H9 (cell line): ENCODE data around the gene KMT2C. TPM values are rescaled to one million over a fixed set of nuclear protein-coding genes. Genes with fewer than 3 reads are reported as not detected.
"Not testable (repeated sequence)": the region's sequence is repeated elsewhere in the genome, so short reads cannot be mapped to it uniquely, and the experiment has no call there.

Experiments used
- DNase-seq: peaks from one replicate; pipeline ENCODE4 v3.0.0-alpha.2; 2017
- H2AFZ ChIP-seq: one replicate; pipeline ENCODE4 v1.6.1; 2013; ENCODE audit warnings: mild to moderate bottlenecking, low read length, control low read depth, moderate library complexity
- H2AK5ac ChIP-seq: 2 replicates; pipeline ENCODE4 v1.6.1; 2013; ENCODE audit warnings: low read length, control low read depth, mixed read lengths; ENCODE audit not compliant: insufficient read length
- H2BK120ac ChIP-seq: one replicate; pipeline ENCODE4 v1.6.1; 2013; ENCODE audit warnings: low read depth, mild to moderate bottlenecking, low read length, control low read depth, inconsistent platforms; ENCODE audit not compliant: poor library complexity, severe bottlenecking
- H2BK12ac ChIP-seq: 2 replicates; pipeline ENCODE4 v1.6.1; 2013; ENCODE audit warnings: low read length, control low read depth, mixed read lengths, low read depth; ENCODE audit not compliant: insufficient read length
- H2BK15ac ChIP-seq: 2 replicates; pipeline ENCODE4 v1.6.1; 2013; ENCODE audit warnings: low read depth, low read length, control low read depth
- H2BK20ac ChIP-seq: one replicate; pipeline ENCODE4 v1.6.1; 2013; ENCODE audit warnings: low read depth, mild to moderate bottlenecking, low read length, control low read depth, inconsistent platforms; ENCODE audit not compliant: poor library complexity, severe bottlenecking
- H2BK5ac ChIP-seq: 2 replicates; pipeline ENCODE4 v1.6.1; 2013; ENCODE audit warnings: low read length, control low read depth, mixed read lengths; ENCODE audit not compliant: insufficient read length
- H3K14ac ChIP-seq: 2 replicates; pipeline ENCODE4 v1.6.1; 2013; ENCODE audit warnings: low read length, control low read depth; ENCODE audit not compliant: insufficient read depth
- H3K18ac ChIP-seq: 2 replicates; pipeline ENCODE4 v1.6.1; 2013; ENCODE audit warnings: low read depth, mild to moderate bottlenecking, mixed read lengths, low read length, control low read depth; ENCODE audit not compliant: insufficient read length
- H3K23ac ChIP-seq: 2 replicates; pipeline ENCODE4 v1.6.1; 2013; ENCODE audit warnings: low read length, control low read depth, mixed read lengths, low read depth; ENCODE audit not compliant: insufficient read length
- H3K23me2 ChIP-seq: 2 replicates; pipeline ENCODE4 v1.6.1; 2013; ENCODE audit warnings: low read depth, mild to moderate bottlenecking, mixed read lengths, low read length, control low read depth; ENCODE audit not compliant: insufficient read length, poor library complexity, severe bottlenecking
- H3K27ac ChIP-seq: 2 replicates; pipeline ENCODE4 v1.5.1; 2013; ENCODE audit warnings: low read length, control low read depth, mixed read lengths, low read depth; ENCODE audit not compliant: insufficient read length
- H3K27me3 ChIP-seq: 2 replicates; pipeline ENCODE4 v1.6.1; 2013; ENCODE audit warnings: low read length, control low read depth, inconsistent platforms; ENCODE audit not compliant: insufficient read depth
- H3K4ac ChIP-seq: 2 replicates; pipeline ENCODE4 v1.6.1; 2013; ENCODE audit warnings: low read depth, mild to moderate bottlenecking, control low read depth, inconsistent platforms, low read length, moderate library complexity
- H3K4me1 ChIP-seq: 2 replicates; pipeline ENCODE4 v1.6.1; 2013; ENCODE audit warnings: low read length, control low read depth, inconsistent platforms; ENCODE audit not compliant: insufficient read depth
- H3K4me2 ChIP-seq: 2 replicates; pipeline ENCODE4 v1.6.1; 2013; ENCODE audit warnings: low read length, control low read depth, mixed read lengths; ENCODE audit not compliant: insufficient read length, insufficient read depth
- H3K56ac ChIP-seq: 2 replicates; pipeline ENCODE4 v1.6.1; 2013; ENCODE audit warnings: low read depth, mild to moderate bottlenecking, mixed read lengths, low read length, control low read depth; ENCODE audit not compliant: insufficient read length
- H3K79me1 ChIP-seq: 2 replicates; pipeline ENCODE4 v1.6.1; 2013; ENCODE audit warnings: low read depth, mild to moderate bottlenecking, moderate library complexity, low read length, control low read depth, inconsistent platforms; ENCODE audit not compliant: insufficient read depth, poor library complexity, severe bottlenecking
- H3K79me2 ChIP-seq: 2 replicates; pipeline ENCODE4 v1.6.1; 2013; ENCODE audit warnings: low read length, control low read depth, inconsistent platforms; ENCODE audit not compliant: insufficient read depth
- H3K9ac ChIP-seq: 2 replicates; pipeline ENCODE4 v1.6.1; 2013; ENCODE audit warnings: low read length, control low read depth, mixed read lengths; ENCODE audit not compliant: insufficient read length; ENCODE audit errors: extremely low read depth
- H3K9me3 ChIP-seq: one replicate; pipeline ENCODE4 v1.6.1; 2013; ENCODE audit warnings: low read depth, low read length, inconsistent platforms; ENCODE audit not compliant: control insufficient read depth
- H3T11ph ChIP-seq: one replicate; pipeline ENCODE4 v1.6.1; 2013; ENCODE audit warnings: mild to moderate bottlenecking, low read length, control low read depth, inconsistent platforms
- H4K20me1 ChIP-seq: one replicate; pipeline ENCODE4 v1.6.1; 2013; ENCODE audit not compliant: control insufficient read depth, insufficient read length, insufficient read depth
- H4K5ac ChIP-seq: 2 replicates; pipeline ENCODE4 v1.6.1; 2013; ENCODE audit warnings: low read depth, mild to moderate bottlenecking, mixed read lengths, low read length, control low read depth; ENCODE audit not compliant: insufficient read length
- H4K8ac ChIP-seq: replicated peaks from 2 replicates; pipeline ENCODE4 v1.6.1; 2013; ENCODE audit warnings: low read length, control low read depth, mixed read lengths, low read depth; ENCODE audit not compliant: insufficient read length
- H4K91ac ChIP-seq: 2 replicates; pipeline ENCODE4 v1.6.1; 2013; ENCODE audit warnings: low read depth, mild to moderate bottlenecking, moderate library complexity, mixed read lengths, low read length, control low read depth; ENCODE audit not compliant: insufficient read length
- H3K27ac Mint-ChIP-seq, 3 experiments: 2 replicates in 2 of 3; 3 replicates in 1 of 3; pipeline ENCODE4 v1.8.0; 2020 to 2021; ENCODE audit warnings: mixed read lengths in 3 of 3, mild to moderate bottlenecking in 1 of 3, moderate library complexity in 1 of 3
- H3K27me3 Mint-ChIP-seq: 2 replicates; pipeline ENCODE4 v1.8.0; 2021; ENCODE audit warnings: low read depth, mild to moderate bottlenecking, moderate library complexity, mixed read lengths
- H3K36me3 Mint-ChIP-seq, 3 experiments: 2 replicates in 2 of 3; 3 replicates in 1 of 3; pipeline ENCODE4 v1.8.0; 2020 to 2021; ENCODE audit warnings: low read depth in 3 of 3, mixed read lengths in 3 of 3; ENCODE audit not compliant: insufficient read depth in 1 of 3
- H3K4me1 Mint-ChIP-seq, 2 experiments: 2 replicates each; pipeline ENCODE4 v1.8.0; 2020; ENCODE audit warnings: mixed read lengths in 2 of 2
- H3K4me3 Mint-ChIP-seq, 2 experiments: 2 replicates in 1 of 2; 3 replicates in 1 of 2; pipeline ENCODE4 v1.8.0; 2020 to 2021; ENCODE audit warnings: mild to moderate bottlenecking in 2 of 2, mixed read lengths in 2 of 2, moderate library complexity in 1 of 2
- H3K9me3 Mint-ChIP-seq, 2 experiments: 2 replicates in 1 of 2; 3 replicates in 1 of 2; pipeline ENCODE4 v1.8.0; 2020; ENCODE audit warnings: mild to moderate bottlenecking in 2 of 2, mixed read lengths in 2 of 2, moderate library complexity in 1 of 2
- WGBS: extraction: QIAGEN DNeasy Blood & Tissue Kit; methylation state at CpG from one replicate; pipeline ENCODE4 v1.1.7; 2013; ENCODE audit warnings: missing lambda C conversion rate, low lambda C conversion rate, mixed read lengths; ENCODE audit not compliant: insufficient read length; ENCODE audit errors: extremely low coverage; 5-methylcytosine and 5-hydroxymethylcytosine counted together
- total RNA-seq: library from RNA; stranded (reverse); gene quantifications from 2 replicates; pipeline ENCODE4 v1.2.1, GENCODE V29; 2021
- TF ChIP-seq, protein P1 (sequence below): fragments of 200-600 bp; sonication (generic); conservative IDR thresholded peaks from 3 replicates; pipeline ENCODE4 v1.8.0; 2021; ENCODE audit warnings: antibody characterized with exemption, mild to moderate bottlenecking

KMT2C gene
- total RNA-seq, 1 experiment from 2014 or later: 32.2 TPM

GRCh38 chr7:152430854-152431253, 4.9 kb downstream of the KMT2C start:
- Histone ChIP-seq H3K4me1 (no peaks in the 10 kb centered on the region; the same call in none of the 2 replicates), H3K14ac (no peak overlapping the region), H4K91ac (no peak overlapping the region), H4K8ac (no peak overlapping the region), H3K27ac (no peak overlapping the region), H3K56ac (no peak overlapping the region), H3K79me2 (peaks cover 19% of the 10 kb centered on the region; the same call in 1 of the 2 replicates), H3K4me2 (no peak overlapping the region), H2BK5ac (no peak overlapping the region), H2AFZ (no peak overlapping the region), H4K20me1 (no peaks in the 10 kb centered on the region), H2BK120ac (no peak overlapping the region), H2BK15ac (no peak overlapping the region), H3K9me3 (no peaks in the 10 kb centered on the region), H3K4ac (no peak overlapping the region), H2BK20ac (no peak overlapping the region), H3K9ac (no peak overlapping the region), H4K5ac (no peak overlapping the region), H3K23ac (no peak overlapping the region), H3K23me2 (peaks cover 6% of the 10 kb centered on the region), H3K79me1 (peaks cover 9% of the 10 kb centered on the region), H3K27me3 (no peaks in the 10 kb centered on the region), H2BK12ac (no peak overlapping the region), H3T11ph (no peak overlapping the region), H3K18ac (no peak overlapping the region), H2AK5ac (no peak overlapping the region)
- Mint-ChIP-seq H3K27ac (0 out of 7 replicates have a peak overlapping the region, but pooled peaks of 1 of the 3 experiments have one; percentile 82), H3K36me3 (no peaks in the 10 kb centered on the region; a peak in 1 of 7 replicates), H3K27me3 (no peaks in the 10 kb centered on the region; the same call in 1 of the 2 replicates), H3K4me1 (peaks cover 31 to 46% of the 10 kb centered on the region in 2 experiments), H3K4me3 (no peak overlapping the region; a peak in 1 of 5 replicates), H3K9me3 (no peaks in the 10 kb centered on the region)
- WGBS: no CpG with 5 or more reads among the region's 3 CpGs
- DNase-seq: no peak
- TF ChIP-seq, protein P1, sequence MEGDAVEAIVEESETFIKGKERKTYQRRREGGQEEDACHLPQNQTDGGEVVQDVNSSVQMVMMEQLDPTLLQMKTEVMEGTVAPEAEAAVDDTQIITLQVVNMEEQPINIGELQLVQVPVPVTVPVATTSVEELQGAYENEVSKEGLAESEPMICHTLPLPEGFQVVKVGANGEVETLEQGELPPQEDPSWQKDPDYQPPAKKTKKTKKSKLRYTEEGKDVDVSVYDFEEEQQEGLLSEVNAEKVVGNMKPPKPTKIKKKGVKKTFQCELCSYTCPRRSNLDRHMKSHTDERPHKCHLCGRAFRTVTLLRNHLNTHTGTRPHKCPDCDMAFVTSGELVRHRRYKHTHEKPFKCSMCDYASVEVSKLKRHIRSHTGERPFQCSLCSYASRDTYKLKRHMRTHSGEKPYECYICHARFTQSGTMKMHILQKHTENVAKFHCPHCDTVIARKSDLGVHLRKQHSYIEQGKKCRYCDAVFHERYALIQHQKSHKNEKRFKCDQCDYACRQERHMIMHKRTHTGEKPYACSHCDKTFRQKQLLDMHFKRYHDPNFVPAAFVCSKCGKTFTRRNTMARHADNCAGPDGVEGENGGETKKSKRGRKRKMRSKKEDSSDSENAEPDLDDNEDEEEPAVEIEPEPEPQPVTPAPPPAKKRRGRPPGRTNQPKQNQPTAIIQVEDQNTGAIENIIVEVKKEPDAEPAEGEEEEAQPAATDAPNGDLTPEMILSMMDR: no peak

DNA sequence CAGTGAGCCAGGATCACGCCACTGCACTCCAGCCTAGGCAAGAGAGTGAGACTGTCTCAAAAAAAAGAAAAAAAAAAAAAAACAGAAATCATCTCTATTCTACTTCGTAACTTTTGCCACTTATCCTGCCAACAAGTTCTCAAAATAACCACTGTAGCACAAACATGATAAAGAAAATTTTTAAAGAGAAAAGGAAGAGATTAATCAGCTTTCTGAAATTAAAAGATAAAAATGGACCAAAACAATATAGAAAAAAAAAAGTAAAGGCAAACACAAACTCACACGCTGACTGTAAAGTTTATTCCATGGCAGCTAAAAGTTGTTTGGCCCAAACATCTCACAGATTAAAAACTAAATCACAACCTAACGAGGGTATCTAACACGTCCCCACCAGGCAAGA, 5.7 kb downstream of the KMT2C start:
- not testable (repeated sequence) for H3K36me3 Mint-ChIP-seq, H3K27ac Mint-ChIP-seq, H3K23me2 ChIP-seq, H3K27ac ChIP-seq, H3K14ac ChIP-seq, H2BK5ac ChIP-seq, H3K79me1 ChIP-seq, H3K27me3 ChIP-seq, H4K20me1 ChIP-seq, H3K4me2 ChIP-seq, H3K9ac ChIP-seq, H3K23ac ChIP-seq, H2BK120ac ChIP-seq, H3T11ph ChIP-seq, H3K4me1 ChIP-seq, H2BK20ac ChIP-seq, H2BK12ac ChIP-seq, H2BK15ac ChIP-seq, H3K9me3 ChIP-seq, H2AFZ ChIP-seq, H3K27me3 Mint-ChIP-seq, H2AK5ac ChIP-seq, H3K56ac ChIP-seq, H3K4me3 Mint-ChIP-seq, H4K8ac ChIP-seq, H3K4ac ChIP-seq, DNase-seq, H3K18ac ChIP-seq, H3K9me3 Mint-ChIP-seq, H4K5ac ChIP-seq, H4K91ac ChIP-seq
- H3K79me2 ChIP-seq: peaks cover 22% of the 10 kb centered on the region; the same call in 1 of the 2 replicates
- H3K4me1 Mint-ChIP-seq: peaks cover 31 to 51% of the 10 kb centered on the region in 2 experiments
- no CpG with 5 or more reads among the region's 5 CpGs for WGBS
